ENCODE measurements around the gene CA12.
A peak's percentile ranks its signal among the peaks of the same experiment; 100 is the strongest.

The CA12 gene

GRCh38 chr15:63299943-63300575 is 81.6 kb downstream of the CA12 start:
- no peak for DNase-seq

- DNase-seq = no peak
These were observed 85.5 kb downstream of the CA12 start for GRCh38 chr15:63296195-63296594.

DNA sequence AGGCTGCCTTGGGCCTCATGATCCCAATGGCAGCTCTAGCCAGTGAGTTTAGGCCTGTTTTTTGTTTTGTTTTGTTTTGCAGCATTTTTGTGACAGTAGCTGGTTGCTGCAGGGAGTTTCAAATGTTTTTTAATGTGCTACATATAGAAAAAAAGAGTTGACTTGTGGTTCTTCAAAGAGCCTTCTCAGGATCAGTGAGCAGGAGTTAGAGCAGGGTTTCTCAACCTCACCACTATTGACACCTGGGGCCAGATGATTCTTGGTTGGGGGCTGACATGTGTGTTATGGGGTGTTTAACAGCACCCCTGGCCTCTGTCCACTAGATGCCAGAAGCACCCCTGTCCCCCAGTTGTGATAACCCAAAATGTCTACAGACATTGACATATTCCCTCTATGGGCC is 86.3 kb downstream of the CA12 start:
- DNase-seq = no peak

- DNase-seq = no peak
These were observed 87.3 kb downstream of the CA12 start for GRCh38 chr15:63294359-63294758.

DNA sequence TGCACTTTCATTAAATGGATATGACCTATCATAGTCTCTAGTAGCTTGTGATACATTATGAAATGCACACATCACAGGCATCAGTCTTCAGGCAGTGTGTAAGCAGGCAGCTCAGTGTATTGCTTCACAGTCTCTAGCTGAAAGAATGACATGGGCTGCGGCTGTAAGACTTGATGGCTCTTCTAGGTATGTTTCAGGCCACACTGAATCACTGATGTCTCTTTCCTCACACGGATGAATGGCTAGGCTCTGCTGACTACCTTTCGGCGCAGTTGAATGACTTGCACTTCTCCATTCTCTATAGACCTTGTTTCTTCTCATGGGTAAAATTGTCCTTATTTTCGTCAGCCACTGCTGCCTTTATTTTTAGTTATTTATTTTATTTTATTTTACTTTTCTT is 88.9 kb downstream of the CA12 start:
- no peak for DNase-seq

- no peak for DNase-seq
These were observed 89.4 kb downstream of the CA12 start for GRCh38 chr15:63292241-63292640.

DNA sequence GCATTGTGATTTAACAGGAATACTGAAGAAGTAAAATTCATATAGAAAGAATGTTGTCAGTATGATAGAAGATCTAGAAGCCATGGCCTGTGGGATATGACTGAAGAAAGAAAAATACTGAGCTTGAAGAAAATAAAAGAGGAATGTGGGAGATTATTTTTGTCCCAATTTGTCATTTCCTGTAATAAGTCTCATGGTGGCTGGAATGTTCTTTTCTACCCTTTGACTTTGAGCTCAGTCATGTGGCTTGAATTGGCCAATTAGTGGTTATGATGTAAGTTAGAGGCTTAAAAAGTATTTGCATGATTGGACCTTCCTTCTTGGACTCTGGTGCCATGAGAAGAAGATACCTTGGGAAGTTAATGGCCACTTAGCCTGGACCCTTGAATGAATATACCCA is 90.1 kb downstream of the CA12 start:
- DNase-seq = peak; percentile 25

- peak; percentile 88 for DNase-seq
These were observed 92.8 kb downstream of the CA12 start for GRCh38 chr15:63288778-63289378.

GRCh38 chr15:63288342-63288741 is 93.3 kb downstream of the CA12 start:
- DNase-seq = no peak

- no peak for DNase-seq
These were observed 94.5 kb downstream of the CA12 start for GRCh38 chr15:63287109-63287508.

DNA sequence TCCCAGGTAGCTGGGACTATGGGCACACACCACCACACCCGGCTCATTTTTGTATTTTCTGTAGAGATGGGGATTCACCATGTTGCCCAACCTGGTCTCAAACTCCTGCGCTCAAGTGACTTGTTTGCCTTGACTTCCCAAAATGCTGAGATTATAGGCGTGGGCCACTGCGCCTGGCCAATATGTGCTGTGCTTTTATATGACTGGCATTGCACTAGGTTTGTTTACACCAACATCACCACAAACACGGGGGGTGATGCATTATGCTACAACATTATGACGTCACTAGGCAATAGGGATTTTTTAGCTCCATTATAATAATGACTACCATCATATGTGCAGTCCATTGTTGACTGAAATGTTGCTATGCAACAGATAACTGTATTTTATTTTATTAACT is 97.3 kb downstream of the CA12 start:
- DNase-seq = no peak

- DNase-seq = no peak
These were observed 98.5 kb downstream of the CA12 start for GRCh38 chr15:63283126-63283525.

GRCh38 chr15:63277893-63278456 is 103.7 kb downstream of the CA12 start:
- no peak for DNase-seq

DNA sequence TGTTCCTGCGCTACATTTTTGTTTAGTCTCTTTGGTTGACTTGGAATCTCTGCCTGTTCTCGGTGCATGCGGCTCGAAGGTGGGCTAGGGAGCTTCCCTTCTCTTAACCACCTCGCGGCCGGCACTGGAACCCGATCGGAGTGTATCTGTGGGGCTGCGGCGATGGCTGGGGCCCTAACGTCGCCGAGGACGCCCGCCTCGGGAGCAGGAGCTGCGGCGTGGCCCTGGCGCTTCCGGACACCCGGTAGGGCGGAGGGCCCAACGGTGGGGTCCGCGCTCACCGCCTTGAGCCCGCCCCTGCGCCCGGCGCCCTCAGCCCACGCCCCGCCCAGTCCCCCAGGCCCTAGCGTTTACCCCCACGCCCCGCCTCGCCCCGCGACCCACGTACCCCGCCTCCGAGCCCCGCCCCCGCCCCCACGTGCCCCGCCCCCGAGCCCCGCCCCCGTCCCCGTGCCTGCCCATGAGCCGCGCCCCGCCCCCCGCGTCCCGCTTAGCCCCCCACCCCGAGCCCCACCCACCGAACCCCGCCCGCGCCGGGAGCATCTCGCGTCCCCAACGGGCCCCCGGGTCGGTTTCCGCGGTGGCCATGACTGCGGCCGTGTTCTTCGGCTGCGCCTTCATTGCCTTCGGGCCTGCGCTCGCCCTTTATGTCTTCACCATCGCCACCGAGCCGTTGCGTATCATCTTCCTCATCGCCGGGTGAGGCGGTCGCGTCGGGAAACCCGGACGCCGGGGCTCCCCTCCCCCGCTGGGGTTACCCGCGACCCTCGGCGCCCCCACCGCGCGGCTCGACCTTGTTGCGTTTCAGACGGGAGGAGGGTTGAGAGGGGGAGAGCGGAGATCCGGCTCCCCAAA is 104.4 kb downstream of the CA12 start, which contains the start of gene APH1B:
Gene APH1B, plus strand, starts transcription at position 568 of the 855 bp plus-strand sequence. Its CDS starts 19 bp downstream, at position 587.
- DNase-seq = peak; percentile 92

- no peak for DNase-seq
These were observed 105.2 kb downstream of the CA12 start for GRCh38 chr15:63276342-63277037.

DNA sequence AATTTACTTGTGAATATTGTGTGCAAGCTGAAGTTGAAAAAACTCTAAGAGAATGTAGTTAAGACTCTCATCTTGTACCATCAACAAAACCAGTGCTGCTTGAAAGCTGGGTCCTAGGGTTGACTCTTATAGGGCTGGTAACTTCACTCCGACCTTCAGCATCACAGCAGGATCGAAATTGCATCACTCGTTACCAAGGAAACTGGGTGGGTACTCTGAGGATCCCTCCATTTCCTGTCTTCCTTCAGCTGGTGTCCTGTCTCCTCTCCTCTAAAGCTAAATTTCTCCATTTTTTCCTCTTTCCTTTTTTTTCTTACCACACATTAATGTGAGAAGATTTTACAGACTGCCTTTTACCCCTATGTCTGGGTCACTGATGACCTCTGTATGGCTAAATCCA is 107.2 kb downstream of the CA12 start:
- no peak for DNase-seq

All from eye (tissue), 1 donor.